ENCODE data around the gene SERPINA6.
A peak's percentile ranks its signal among the peaks of the same experiment; 100 is the strongest.

Gene SERPINA6

GRCh38 chr14:94343238-94344005, 20.3 kb upstream of the SERPINA6 start:
- no peak for TF ChIP-seq CTCF (IDR thresholded peaks at IDR 0.05)
- no peak overlapping the region for H3K4me3 ChIP-seq
- H3K27ac ChIP-seq, result peak overlapping the region in 1 of 2 donors; percentile 38
- DNase-seq (ENCODE audit: low spot score), result no peak

GRCh38 chr14:94342334-94342934, 19.3 kb upstream of the SERPINA6 start:
- Histone ChIP-seq H3K27ac (peak overlapping the region in 1 of 2 donors; percentile 59), H3K4me3 (no peak overlapping the region)
- no peak for TF ChIP-seq CTCF (IDR thresholded peaks at IDR 0.05)
- no peak for DNase-seq (ENCODE audit: low spot score)

GRCh38 chr14:94341656-94342333, 18.7 kb upstream of the SERPINA6 start:
- Histone ChIP-seq H3K4me3 (no peak overlapping the region), H3K27ac (peak overlapping the region in 1 of 2 donors; percentile 59)
- no peak for DNase-seq (ENCODE audit: low spot score)
- no peak for TF ChIP-seq CTCF (IDR thresholded peaks at IDR 0.05)

- TF ChIP-seq CTCF (IDR thresholded peaks at IDR 0.05), result no peak
- Histone ChIP-seq H3K27ac (no peak overlapping the region), H3K4me3 (no peak overlapping the region)
- no peak for DNase-seq (ENCODE audit: low spot score)
Measured at GRCh38 chr14:94340533-94340932, 17.4 kb upstream of the SERPINA6 start.

- DNase-seq (ENCODE audit: low spot score), result no peak
- H3K27ac ChIP-seq, result no peak overlapping the region
- TF ChIP-seq CTCF (IDR thresholded peaks at IDR 0.05), result no peak
- H3K4me3 ChIP-seq, result no peak overlapping the region
Measured at GRCh38 chr14:94338023-94338422, 14.9 kb upstream of the SERPINA6 start.

GRCh38 chr14:94337274-94337673, 14.1 kb upstream of the SERPINA6 start:
- no peak for DNase-seq (ENCODE audit: low spot score)
- TF ChIP-seq CTCF (IDR thresholded peaks at IDR 0.05), result no peak
- no peak overlapping the region for H3K4me3 ChIP-seq

More at GRCh38 chr14:94337274-94337673, 14.1 kb upstream of the SERPINA6 start:
- no peak overlapping the region for H3K27ac ChIP-seq
